PC-9 (cell line): ENCODE data around the gene ZBTB7C. TPM values are rescaled to one million over a fixed set of nuclear protein-coding genes. Genes with fewer than 3 reads are reported as not detected.

Experiments used
- BruUV-seq: library from RNA; stranded (reverse); fragments of 400-500 nt; replicated peaks from 2 replicates; lab custom pipeline; 2021; lab: Mats Ljungman, UMichigan
- CTCF ChIA-PET: fragments of 300-600 bp; sonication (Branson Sonifier 250); formaldehyde crosslinking; loops from one replicate; lab custom pipeline; 2022; ENCODE audit warnings: antibody characterized with exemption; lab: Charles Lee
- POLR2A ChIA-PET: fragments of 300-600 bp; sonication (Branson Sonifier 250); formaldehyde crosslinking; loops from one replicate; lab custom pipeline; 2022; ENCODE audit warnings: antibody characterized with exemption; ENCODE audit not compliant: unreplicated experiment; lab: Charles Lee
- DNase-seq, 2 experiments: peaks; one replicate each; pipeline versions ENCODE4 v3.0.0 to v3.0.0-alpha.2; 2015 to 2022; ENCODE audit warnings: mixed read lengths in 1 of 2
- H2AFZ ChIP-seq: fragments of 200-600 bp; sonication (generic); 2 replicates; pipeline ENCODE4 v1.8.1; 2017; ENCODE audit warnings: antibody characterized with exemption
- H3F3A ChIP-seq: fragments of 200-600 bp; sonication (generic); 2 replicates; pipeline ENCODE4 v1.8.1; 2017; ENCODE audit warnings: antibody characterized with exemption, mild to moderate bottlenecking, low read depth; ENCODE audit not compliant: insufficient read depth
- H3K27ac ChIP-seq: fragments of 200-600 bp; sonication (generic); 2 replicates; pipeline ENCODE4 v1.6.1; 2016; ENCODE audit warnings: mixed run types
- H3K27me3 ChIP-seq: fragments of 200-600 bp; sonication (generic); 2 replicates; pipeline ENCODE4 v1.6.1; 2016; ENCODE audit warnings: low read depth, mixed run types; ENCODE audit not compliant: insufficient read depth
- H3K36me3 ChIP-seq: fragments of 200-600 bp; sonication (generic); 2 replicates; pipeline ENCODE4 v1.6.1; 2016; ENCODE audit warnings: low read depth, mixed run types
- H3K4me1 ChIP-seq: fragments of 200-600 bp; sonication (generic); replicated peaks from 2 replicates; pipeline ENCODE4 v1.6.1; 2016; ENCODE audit warnings: mixed run types; ENCODE audit not compliant: insufficient read depth
- H3K4me2 ChIP-seq: fragments of 200-600 bp; sonication (generic); 2 replicates; pipeline ENCODE4 v1.6.1; 2017; ENCODE audit warnings: mixed run types
- H3K4me3 ChIP-seq: fragments of 200-600 bp; sonication (generic); 2 replicates; pipeline ENCODE4 v1.6.1; 2016; ENCODE audit warnings: mixed run types
- H3K79me2 ChIP-seq: fragments of 200-600 bp; sonication (generic); 2 replicates; pipeline ENCODE4 v1.6.1; 2017; ENCODE audit warnings: low read depth, mixed run types
- H3K9me2 ChIP-seq: fragments of 200-600 bp; sonication (generic); 2 replicates; pipeline ENCODE4 v1.8.1; 2017; ENCODE audit warnings: mild to moderate bottlenecking; ENCODE audit not compliant: insufficient read depth
- H3K9me3 ChIP-seq: fragments of 200-600 bp; sonication (generic); 2 replicates; pipeline ENCODE4 v1.8.1; 2016; ENCODE audit warnings: low read depth; ENCODE audit not compliant: insufficient read depth
- H4K20me1 ChIP-seq: fragments of 200-600 bp; sonication (generic); 2 replicates; pipeline ENCODE4 v1.8.1; 2017; ENCODE audit not compliant: insufficient read depth
- CTCF ChIP-seq: fragments of 200-600 bp; sonication (generic); conservative IDR thresholded peaks from 2 replicates; pipeline ENCODE4 v1.6.1; 2017; ENCODE audit warnings: mixed run types, antibody characterized with exemption, mild to moderate bottlenecking, moderate library complexity
- EZH2 ChIP-seq: fragments of 200-600 bp; sonication (generic); IDR thresholded peaks from 2 replicates; pipeline ENCODE4 v1.8.0; 2017; ENCODE audit warnings: antibody characterized with exemption, low read depth
- intact Hi-C: fragments of 100-400 bp; cut with micrococcal nuclease; formaldehyde crosslinking; loops from one replicate; pipeline ENCODE4 v1.10.0; 2022; ENCODE audit not compliant: unreplicated experiment
- total RNA-seq: library from RNA; stranded (reverse); gene quantifications from 2 replicates; pipeline ENCODE4 v1.2.3, GENCODE V29; 2021

Gene ZBTB7C
- total RNA-seq, 1 experiment from 2014 or later: not detected

- ChIA-PET CTCF (interaction anchor here (0.7 kb wide), 1 partner anchor 119 kb away, joined by 10 read pairs; no protein-coding TSS in a partner anchor), POLR2A (no interaction called here)
- Histone ChIP-seq H3K4me2 (no peak overlapping the region), H3K27ac (no peak overlapping the region), H4K20me1 (no peaks in the 10 kb centered on the region), H3K9me2 (no peaks in the 10 kb centered on the region), H3K4me3 (no peak overlapping the region), H3K27me3 (0 out of 2 replicates have a peak, but pooled peaks cover under 1% of the 10 kb centered on the region), H2AFZ (no peak overlapping the region), H3K36me3 (no peaks in the 10 kb centered on the region), H3F3A (peaks cover 4% of the 10 kb centered on the region), H3K4me1 (peaks cover 3% of the 10 kb centered on the region), H3K9me3 (no peaks in the 10 kb centered on the region), H3K79me2 (no peaks in the 10 kb centered on the region)
- no TSS peak for BruUV-seq
- no peak for DNase-seq
- TF ChIP-seq EZH2 (no peak), CTCF (no peak)
- intact Hi-C loops: loop anchor here (10.0 kb wide), 1 partner anchor 1406 kb away; no protein-coding TSS in a partner anchor
Measured at GRCh38 chr18:48038636-48039035, 370.5 kb downstream of the ZBTB7C start.

- no peak overlapping the region for H3K4me2 ChIP-seq
- H3K36me3 ChIP-seq: no peaks in the 10 kb centered on the region
- no TSS peak for BruUV-seq
- POLR2A ChIA-PET: interaction anchor here (0.6 kb wide), 1 partner anchor 190 kb away, joined by 4 read pairs; no protein-coding TSS in a partner anchor
- H3K9me3 ChIP-seq: no peaks in the 10 kb centered on the region
- no peak overlapping the region for H3K4me3 ChIP-seq
- H3K79me2 ChIP-seq: no peaks in the 10 kb centered on the region
- no peak overlapping the region for H2AFZ ChIP-seq
- CTCF ChIA-PET: no interaction called here
- H3K27ac ChIP-seq: no peak overlapping the region
- no peaks in the 10 kb centered on the region for H4K20me1 ChIP-seq
- peaks cover 12% of the 10 kb centered on the region for H3K4me1 ChIP-seq
- peak; percentile 32; the same call in 1 of the 2 replicates for TF ChIP-seq CTCF
- TF ChIP-seq EZH2: no peak
- peaks cover 5% of the 10 kb centered on the region for H3F3A ChIP-seq
- no peak for DNase-seq
- no peaks in the 10 kb centered on the region for H3K27me3 ChIP-seq
- intact Hi-C loops: loop anchor here (10.0 kb wide), 1 partner anchor 1407 kb away; no protein-coding TSS in a partner anchor
- no peaks in the 10 kb centered on the region for H3K9me2 ChIP-seq
Measured at GRCh38 chr18:48037481-48038271, 371.5 kb downstream of the ZBTB7C start.

- no peak overlapping the region for H2AFZ ChIP-seq
- ChIA-PET CTCF (no interaction called here), POLR2A (no interaction called here)
- no peaks in the 10 kb centered on the region for H4K20me1 ChIP-seq
- H3K9me2 ChIP-seq: no peaks in the 10 kb centered on the region
- no peak overlapping the region for H3K27ac ChIP-seq
- H3K9me3 ChIP-seq: no peaks in the 10 kb centered on the region
- H3K4me3 ChIP-seq: no peak overlapping the region
- no peak for DNase-seq
- no peaks in the 10 kb centered on the region for H3K27me3 ChIP-seq
- no TSS peak for BruUV-seq
- intact Hi-C loops: loop anchor here (10.0 kb wide), 1 partner anchor 1408 kb away; no protein-coding TSS in a partner anchor
- TF ChIP-seq CTCF (no peak), EZH2 (no peak)
- H3K36me3 ChIP-seq: no peaks in the 10 kb centered on the region
- no peak overlapping the region for H3K4me2 ChIP-seq
- H3F3A ChIP-seq: peaks cover 5% of the 10 kb centered on the region
- peaks cover 12% of the 10 kb centered on the region for H3K4me1 ChIP-seq
- H3K79me2 ChIP-seq: no peaks in the 10 kb centered on the region
Measured at GRCh38 chr18:48036641-48037421, 372.4 kb downstream of the ZBTB7C start.
